Activated CD4-positive, CD25-positive, alpha-beta regulatory T cell treated with anti-CD3 and anti-CD28 coated beads, Interleukin-2, amount 50 U/mL, for 24 hours (primary cell): ENCODE measurements around the gene AFF2.

ENCODE experiments used
- ATAC-seq, 2 donors: fragments of 150-1000 bp; cut with Tn5 transposase; one replicate each; pipeline ENCODE4 v1.10.0; 2021; ENCODE audit warnings: mild to moderate bottlenecking in 1 of 2, moderate library complexity in 1 of 2

The AFF2 gene

DNA sequence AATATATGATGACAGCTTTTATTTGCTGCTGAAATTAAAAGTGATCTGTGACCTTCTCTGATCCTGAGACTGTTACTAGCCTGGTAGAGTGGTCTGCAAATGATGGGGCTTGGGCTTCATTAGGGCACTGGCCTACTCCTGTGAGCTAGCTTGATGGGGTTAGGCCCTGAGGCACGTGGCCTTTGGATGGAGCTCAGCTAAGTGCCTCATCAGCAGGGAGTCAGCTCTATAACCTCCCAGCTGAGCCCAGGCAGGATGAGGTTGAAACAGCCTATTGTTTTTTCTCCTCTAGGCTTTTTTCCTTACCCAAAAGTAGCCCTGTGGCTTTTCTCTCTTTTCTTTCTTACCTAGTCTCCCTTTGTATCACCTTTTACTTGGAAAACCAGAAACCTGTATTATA is 92.2 kb downstream of the AFF2 start:
- no peak for ATAC-seq

DNA sequence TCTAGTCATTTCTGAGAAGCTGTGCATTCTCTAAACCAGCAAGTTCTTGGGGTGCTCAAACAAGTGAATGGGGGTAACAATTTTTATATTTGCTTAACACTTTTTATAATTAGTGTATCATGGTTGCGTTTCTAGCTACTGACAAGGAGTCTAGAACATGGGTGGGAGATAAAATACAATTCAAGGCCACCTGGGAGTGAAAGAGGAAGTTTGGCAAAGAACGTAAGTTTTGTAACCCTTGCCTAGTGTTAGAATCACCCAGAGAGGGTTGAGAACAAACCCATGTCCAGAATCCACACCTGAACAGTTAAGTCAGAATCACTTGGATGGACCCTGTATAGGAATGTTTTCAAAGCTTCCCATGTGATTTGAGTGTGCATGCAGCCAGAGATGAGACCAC is 92.7 kb downstream of the AFF2 start:
- ATAC-seq: no peak

GRCh38 chrX:148593987-148594386 is 93.6 kb downstream of the AFF2 start:
- ATAC-seq: no peak

DNA sequence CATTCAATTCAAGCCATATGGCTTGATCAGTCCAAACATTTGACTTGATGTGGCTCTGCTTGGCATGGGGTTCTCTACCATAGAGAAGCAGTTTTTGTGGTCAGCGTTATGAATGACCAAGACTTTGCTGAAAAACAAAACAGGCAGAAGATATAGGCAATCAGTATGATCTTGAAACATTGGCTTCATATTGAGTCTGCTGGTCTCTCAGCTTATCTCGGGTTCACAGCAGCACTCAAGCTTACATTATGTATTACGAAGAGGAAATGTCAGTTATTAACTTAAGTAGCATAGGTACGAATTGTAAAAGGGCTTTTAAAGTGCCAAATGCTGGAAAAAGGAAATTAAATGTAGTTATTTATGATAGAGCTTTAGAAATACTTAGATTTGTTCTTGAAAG is 99.0 kb downstream of the AFF2 start:
- no peak for ATAC-seq

- no peak for ATAC-seq
Observed at GRCh38 chrX:148600131-148600530, 99.7 kb downstream of the AFF2 start.

- no peak for ATAC-seq
Observed at GRCh38 chrX:148600581-148600980, 100.2 kb downstream of the AFF2 start.

DNA sequence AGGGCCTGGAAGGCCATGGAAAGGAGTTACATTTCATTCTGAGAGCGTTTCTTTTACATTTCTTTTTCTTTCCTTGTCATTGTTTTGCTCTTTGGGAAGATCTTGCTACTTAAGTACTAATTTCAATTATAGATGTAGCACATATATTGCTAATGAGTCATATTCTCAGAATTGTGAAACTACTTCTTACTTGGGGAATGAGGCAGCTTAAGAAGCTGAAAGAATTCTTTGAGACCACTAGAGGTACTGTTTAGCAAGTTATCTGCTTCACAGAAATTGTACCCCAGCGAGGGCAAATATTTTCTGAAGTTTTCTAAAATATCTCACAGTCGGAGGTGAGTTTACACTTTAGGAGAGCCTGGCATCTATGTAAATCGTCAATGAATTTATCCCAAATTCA is 100.6 kb downstream of the AFF2 start:
- peak in 1 of 2 donors; percentile 41 for ATAC-seq

GRCh38 chrX:148609515-148610327 is 109.3 kb downstream of the AFF2 start:
- ATAC-seq: peak; percentile 78 to 84

DNA sequence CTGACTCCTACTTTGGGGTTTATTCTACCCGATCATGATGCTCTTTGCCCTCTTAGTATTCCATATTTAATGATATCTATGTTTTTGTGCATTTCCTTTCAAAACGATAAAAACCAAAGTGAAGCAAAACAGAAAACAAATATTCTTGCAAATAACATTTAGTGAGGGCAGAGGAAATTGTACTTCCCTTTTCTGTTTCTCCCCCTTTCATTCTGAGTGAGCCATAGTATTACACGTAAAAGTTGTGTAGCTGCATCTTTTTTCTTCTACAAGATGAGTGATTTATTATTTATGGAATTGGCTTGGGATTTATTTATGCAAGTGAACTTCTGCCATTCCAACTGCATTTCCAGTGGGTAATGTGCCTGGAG is 109.9 kb downstream of the AFF2 start:
- ATAC-seq: peak in 1 of 2 donors; percentile 23

- ATAC-seq: peak; percentile 60 to 62
Observed at GRCh38 chrX:148611993-148612392, 111.6 kb downstream of the AFF2 start.

DNA sequence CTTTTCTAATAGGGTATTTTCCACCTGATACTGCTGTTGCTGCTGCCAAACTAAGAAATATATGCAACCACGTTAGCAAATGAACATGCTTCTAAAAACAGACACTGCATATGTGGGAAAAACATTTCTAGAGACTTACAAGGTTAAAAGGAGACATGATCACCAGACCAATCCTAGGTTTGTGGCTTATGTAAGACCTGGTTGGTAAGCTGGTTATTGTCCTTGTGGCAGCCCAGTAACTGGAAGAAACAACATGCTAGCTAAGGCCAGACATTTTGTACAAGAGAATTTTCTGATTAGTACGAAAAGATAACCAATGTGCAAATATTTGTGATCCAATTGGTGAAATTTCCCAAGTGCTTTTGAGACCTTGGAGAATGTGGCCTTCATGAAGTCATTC is 112.0 kb downstream of the AFF2 start:
- ATAC-seq: no peak

- ATAC-seq: no peak
Observed at GRCh38 chrX:148613636-148614035, 113.2 kb downstream of the AFF2 start.

DNA sequence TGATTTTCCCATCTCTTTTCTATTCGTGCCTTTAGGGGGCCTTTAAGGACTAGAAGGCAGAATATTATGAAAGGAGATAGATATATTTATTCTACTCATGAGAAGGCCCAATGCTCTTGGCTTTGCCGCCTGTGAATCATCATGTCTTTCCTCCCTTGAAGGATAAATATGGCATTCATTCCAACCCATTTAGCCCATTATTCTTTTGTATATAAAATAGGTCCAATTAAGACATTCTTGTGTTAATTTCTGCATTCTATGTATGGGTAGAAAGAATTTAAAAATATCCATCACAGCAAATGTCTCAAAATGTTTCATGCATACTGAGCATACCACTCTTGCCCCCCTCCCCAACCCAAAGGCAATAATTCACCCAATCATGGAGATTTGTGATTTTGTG is 115.1 kb downstream of the AFF2 start:
- ATAC-seq: no peak

DNA sequence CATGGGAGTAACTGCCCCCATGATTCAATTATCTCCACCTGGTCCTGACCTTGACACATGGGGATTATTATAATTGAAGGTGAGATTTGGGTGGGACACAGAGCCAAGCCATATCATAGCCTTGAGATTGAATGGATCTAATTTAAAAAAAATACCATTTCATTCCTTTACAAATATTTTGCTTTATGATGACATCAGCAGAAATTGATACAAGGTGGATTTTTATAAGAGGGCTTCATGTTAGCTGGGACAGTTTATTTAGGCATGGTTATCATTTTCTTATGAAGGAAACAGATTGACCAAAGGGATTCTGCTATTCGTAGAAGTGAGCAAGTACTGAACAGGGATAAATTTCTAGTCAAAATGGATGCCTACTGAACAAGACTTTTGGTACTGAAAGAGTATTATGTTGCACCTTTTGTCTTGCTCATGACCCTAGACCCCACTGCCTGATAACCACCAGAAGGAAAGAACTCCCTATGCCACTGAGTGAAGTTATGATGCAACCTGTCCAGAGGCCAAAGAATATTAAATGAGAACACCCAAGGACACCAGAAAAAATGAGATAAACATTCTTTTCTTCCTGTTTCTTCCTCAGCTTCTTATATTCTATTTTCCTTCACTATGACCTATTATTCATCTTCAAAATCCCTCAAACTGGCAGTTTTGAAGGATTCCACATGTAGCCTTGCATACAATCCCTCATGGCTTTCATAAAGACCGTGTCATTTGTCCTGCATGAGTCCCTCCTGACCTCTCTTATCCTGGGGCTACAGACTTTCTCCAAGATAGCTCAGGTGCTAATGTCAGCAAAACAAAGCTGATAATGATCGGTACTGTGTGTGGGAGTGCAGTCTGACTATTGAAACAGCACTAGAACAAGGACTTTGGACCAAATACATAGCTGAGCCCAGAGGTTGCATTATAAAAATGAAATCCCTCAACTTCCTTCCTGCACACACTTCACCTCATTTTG is 118.3 kb downstream of the AFF2 start:
- ATAC-seq: no peak

DNA sequence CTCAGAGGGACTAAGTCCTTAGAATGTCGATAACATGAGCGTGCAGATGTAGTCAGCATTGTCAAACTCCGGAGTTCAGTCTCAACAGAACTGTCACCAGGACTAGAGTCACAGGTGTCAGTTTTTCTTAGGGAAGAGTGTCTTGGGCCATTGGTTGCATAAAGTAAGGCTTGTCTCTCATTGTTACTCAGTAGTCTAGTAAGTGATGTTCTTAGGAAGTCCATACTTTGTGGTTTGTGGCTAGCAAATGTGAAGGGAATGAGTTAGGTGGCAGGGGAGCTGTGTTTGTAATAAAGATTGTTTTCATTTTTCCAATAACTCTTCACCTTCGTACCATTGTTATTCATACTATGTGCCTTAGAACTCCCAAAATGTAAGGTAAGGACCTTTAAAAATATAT is 119.6 kb downstream of the AFF2 start:
- no peak for ATAC-seq

GRCh38 chrX:148624951-148625474 is 124.6 kb downstream of the AFF2 start:
- ATAC-seq: no peak

DNA sequence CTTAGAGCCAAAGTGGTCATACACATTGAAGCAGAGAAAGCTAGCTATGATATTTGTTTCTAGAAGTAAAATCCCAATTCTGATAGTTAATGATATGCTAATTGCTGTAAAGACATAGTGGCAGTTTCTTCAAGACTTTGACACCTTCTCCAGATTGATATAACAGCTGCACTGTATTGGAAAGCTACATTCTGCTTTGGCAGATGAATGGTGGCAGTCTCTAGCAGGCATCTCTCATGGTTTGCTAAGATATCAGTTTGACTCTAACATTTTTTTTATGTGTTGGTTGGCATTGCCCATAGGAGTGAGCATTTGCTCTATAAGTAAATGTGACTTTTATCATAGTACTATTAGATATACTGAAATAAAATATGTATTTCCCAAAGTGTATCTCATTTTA is 128.2 kb downstream of the AFF2 start:
- no peak for ATAC-seq

DNA sequence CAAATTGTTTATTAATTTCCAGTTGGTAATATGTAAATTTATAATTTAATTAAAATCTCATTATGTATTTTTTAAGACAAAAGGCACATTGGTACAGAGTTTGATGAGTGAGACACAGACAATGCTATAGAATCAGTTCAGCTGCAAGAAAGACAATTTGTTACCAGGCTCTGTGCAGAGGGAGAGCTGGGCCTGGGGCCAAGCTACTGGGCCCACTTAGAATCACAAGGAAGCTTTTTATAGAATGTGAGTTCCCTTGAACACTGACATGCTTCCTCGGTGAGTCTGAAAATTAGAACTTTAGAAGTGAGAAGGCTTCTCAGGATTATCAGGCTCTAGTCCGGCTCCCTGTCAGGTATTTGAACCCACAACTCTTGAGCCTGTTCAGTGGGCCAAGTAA is 129.0 kb downstream of the AFF2 start:
- ATAC-seq: no peak

DNA sequence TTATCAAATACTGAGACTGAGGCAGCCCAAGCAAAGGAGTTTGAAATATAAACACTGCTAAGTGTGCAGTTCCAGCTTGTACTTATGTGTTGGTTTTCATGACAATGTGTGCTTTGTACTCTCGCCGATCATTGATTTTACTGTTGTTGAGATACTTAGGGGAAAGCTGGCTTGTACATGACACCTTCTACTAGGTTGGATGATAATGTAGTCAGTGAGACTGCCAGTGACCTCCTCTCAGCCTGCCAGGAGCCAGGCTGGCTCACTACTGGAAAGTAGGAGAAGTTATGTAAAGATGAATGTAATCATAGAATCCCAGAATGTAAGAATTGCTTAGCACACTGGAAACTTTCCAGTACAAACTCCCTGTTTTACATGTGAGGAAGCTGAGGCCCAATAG is 132.0 kb downstream of the AFF2 start:
- ATAC-seq: no peak

- ATAC-seq: no peak
Observed at GRCh38 chrX:148633218-148633908, 132.9 kb downstream of the AFF2 start.

- no peak for ATAC-seq
Observed at GRCh38 chrX:148634591-148634990, 134.2 kb downstream of the AFF2 start.

- no peak for ATAC-seq
Observed at GRCh38 chrX:148643460-148643859, 143.0 kb downstream of the AFF2 start.

GRCh38 chrX:148647651-148648050 is 147.2 kb downstream of the AFF2 start:
- ATAC-seq: no peak
